ENCODE results near the gene GNG12. TPM values are rescaled to one million over a fixed set of nuclear protein-coding genes. Genes with fewer than 3 reads are reported as not detected.

GNG12 gene
- total RNA-seq, 1 experiment from 2014 or later = 23.7 TPM

- TF ChIP-seq ZNF671 (CRISPR knock-in tag; IDR thresholded peaks at IDR 0.05) (no peak), NFATC4 (CRISPR knock-in tag; IDR thresholded peaks at IDR 0.05) (no peak), GABPB1 (CRISPR knock-in tag; IDR thresholded peaks at IDR 0.05) (no peak), ZBTB43 (CRISPR knock-in tag; IDR thresholded peaks at IDR 0.05) (no peak), ELF4 (CRISPR knock-in tag; IDR thresholded peaks at IDR 0.05; ENCODE audit: low read depth) (no peak), RELA (CRISPR knock-in tag; IDR thresholded peaks at IDR 0.05; ENCODE audit: borderline replicate concordance) (no peak), FOXJ3 (CRISPR knock-in tag; IDR thresholded peaks at IDR 0.05; ENCODE audit: borderline replicate concordance) (no peak), SOX15 (CRISPR knock-in tag; IDR thresholded peaks at IDR 0.05) (no peak)
These were observed 56.3 kb downstream of the GNG12 start (continued) for GRCh38 chr1:67777016-67777415.

- no peaks in the 10 kb centered on the region for H3K36me3 Mint-ChIP-seq
- no peaks in the 10 kb centered on the region for H3K9me3 Mint-ChIP-seq
- ChIA-PET CTCF (interaction anchor here (2.5 kb wide), 1 partner anchor 13 kb away, joined by 14 read pairs; no protein-coding TSS in a partner anchor), POLR2A (no interaction called here)
- no peak overlapping the region for H3K27ac Mint-ChIP-seq
- no peaks in the 10 kb centered on the region for H3K27me3 Mint-ChIP-seq (ENCODE audit: low read depth)
- no peak overlapping the region for H3K4me3 Mint-ChIP-seq
- no peak for DNase-seq (ENCODE audit: low spot score)
- peaks cover 6% of the 10 kb centered on the region; the same call in 1 of the 2 replicates for H3K4me1 Mint-ChIP-seq
- TF ChIP-seq USF2 (CRISPR knock-in tag; IDR thresholded peaks at IDR 0.05) = no peak
- no peak for TF ChIP-seq MXD4 (CRISPR knock-in tag; IDR thresholded peaks at IDR 0.05; ENCODE audit: borderline replicate concordance)
- no peak for ATAC-seq
These were observed 59.8 kb downstream of the GNG12 start for GRCh38 chr1:67773462-67773861.

DNA sequence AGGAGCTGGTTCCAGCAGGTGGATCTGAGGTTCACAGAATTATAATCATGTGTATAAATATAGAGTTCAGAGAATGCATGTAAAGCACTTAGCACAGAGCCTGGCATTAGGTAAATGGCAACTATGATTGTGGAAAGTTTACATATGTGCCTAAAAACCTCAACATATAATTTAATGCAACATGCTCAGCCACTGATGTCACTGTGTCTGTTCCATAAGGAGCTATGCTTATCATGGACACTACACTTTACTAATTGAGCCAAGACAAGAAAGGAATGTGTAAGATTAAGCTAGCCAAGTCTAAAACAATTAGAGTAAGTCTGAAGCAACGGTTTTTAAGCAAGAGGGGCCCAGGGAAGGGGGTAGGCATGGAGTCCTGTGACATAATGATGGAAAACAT lies 61.5 kb downstream of the GNG12 start:
- H3K27me3 Mint-ChIP-seq (ENCODE audit: low read depth) = no peaks in the 10 kb centered on the region
- TF ChIP-seq MAX (CRISPR knock-in tag; IDR thresholded peaks at IDR 0.05) (no peak), FOXP1 (CRISPR knock-in tag; IDR thresholded peaks at IDR 0.05; ENCODE audit: borderline replicate concordance) (no peak), FOXP4 (CRISPR knock-in tag; IDR thresholded peaks at IDR 0.05) (no peak), ZNF512 (CRISPR knock-in tag; IDR thresholded peaks at IDR 0.05; ENCODE audit: borderline replicate concordance) (no peak), ELF4 (CRISPR knock-in tag; IDR thresholded peaks at IDR 0.05; ENCODE audit: low read depth) (no peak), NR2C2 (CRISPR knock-in tag; IDR thresholded peaks at IDR 0.05) (no peak), NR1H2 (CRISPR knock-in tag; IDR thresholded peaks at IDR 0.05) (no peak), SMAD4 (CRISPR knock-in tag; IDR thresholded peaks at IDR 0.05) (no peak), ZBTB21 (CRISPR knock-in tag; IDR thresholded peaks at IDR 0.05; ENCODE audit: borderline replicate concordance) (no peak), ARID4B (CRISPR knock-in tag; IDR thresholded peaks at IDR 0.05; ENCODE audit: borderline replicate concordance) (no peak), MYBL2 (CRISPR knock-in tag; IDR thresholded peaks at IDR 0.05) (no peak), TEAD1 (CRISPR knock-in tag; IDR thresholded peaks at IDR 0.05) (no peak), GABPB1 (CRISPR knock-in tag; IDR thresholded peaks at IDR 0.05) (no peak), ZNF317 (CRISPR knock-in tag; IDR thresholded peaks at IDR 0.05; ENCODE audit: borderline replicate concordance, low read depth) (no peak), FOXJ3 (CRISPR knock-in tag; IDR thresholded peaks at IDR 0.05; ENCODE audit: borderline replicate concordance) (no peak)
- TF ChIP-seq, protein P1, sequence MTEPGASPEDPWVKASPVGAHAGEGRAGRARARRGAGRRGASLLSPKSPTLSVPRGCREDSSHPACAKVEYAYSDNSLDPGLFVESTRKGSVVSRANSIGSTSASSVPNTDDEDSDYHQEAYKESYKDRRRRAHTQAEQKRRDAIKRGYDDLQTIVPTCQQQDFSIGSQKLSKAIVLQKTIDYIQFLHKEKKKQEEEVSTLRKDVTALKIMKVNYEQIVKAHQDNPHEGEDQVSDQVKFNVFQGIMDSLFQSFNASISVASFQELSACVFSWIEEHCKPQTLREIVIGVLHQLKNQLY (CRISPR knock-in tag; IDR thresholded peaks at IDR 0.05) = no peak

More for the DNA sequence above, 61.5 kb downstream of the GNG12 start:
- Mint-ChIP-seq H3K4me1 (peaks cover 13% of the 10 kb centered on the region), H3K27ac (no peak overlapping the region), H3K36me3 (no peaks in the 10 kb centered on the region), H3K9me3 (no peaks in the 10 kb centered on the region), H3K4me3 (no peak overlapping the region)
- no peak for DNase-seq (ENCODE audit: low spot score)
- ATAC-seq = no peak
- ChIA-PET CTCF (interaction anchor here (0.6 to 2.5 kb wide), 23 partner anchors 9 to 571 kb away, joined by 3 to 14 read pairs (median 4); partner anchors contain the start of gene GADD45A), POLR2A (no interaction called here)
